ENCODE measurements around the gene THEM5.
A peak's percentile ranks its signal among the peaks of the same experiment; 100 is the strongest.

Gene THEM5

DNA sequence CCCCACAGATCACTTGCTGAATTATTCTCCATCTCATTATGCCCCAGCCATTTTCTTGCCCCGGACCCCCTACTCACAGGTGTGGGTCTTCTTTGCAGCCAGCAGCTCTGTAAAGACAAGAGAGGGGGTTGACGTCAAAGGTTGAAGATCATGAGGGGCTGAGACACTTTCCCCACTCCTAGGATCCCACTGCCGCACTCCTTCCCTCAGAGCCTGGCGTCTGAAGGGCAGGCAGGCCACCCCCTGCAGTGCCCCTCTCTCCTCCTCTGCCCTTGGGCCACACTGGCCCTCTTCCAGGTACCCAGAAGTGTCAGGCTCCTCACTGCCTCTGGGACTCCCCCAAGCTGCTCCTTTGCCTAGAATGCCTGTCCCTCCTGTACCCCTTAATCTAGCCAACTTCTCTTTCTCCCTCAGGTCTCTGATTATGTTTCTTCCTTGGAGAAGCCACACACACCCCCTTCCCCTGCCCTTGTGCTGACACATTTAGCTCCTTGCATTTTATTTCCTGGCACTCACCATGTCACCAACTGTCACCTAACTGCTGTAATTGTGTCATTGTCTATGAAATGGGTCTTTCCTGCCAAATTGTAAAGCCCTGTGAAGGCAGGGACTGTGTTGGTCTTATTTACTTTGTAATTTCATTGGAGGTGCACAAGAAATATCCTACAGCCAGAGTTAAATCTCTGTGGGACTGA lies 24.0 kb downstream of the THEM5 start:
- intact Hi-C loops (cut with DNase I) = no loop called here
- no peak for DNase-seq

DNA sequence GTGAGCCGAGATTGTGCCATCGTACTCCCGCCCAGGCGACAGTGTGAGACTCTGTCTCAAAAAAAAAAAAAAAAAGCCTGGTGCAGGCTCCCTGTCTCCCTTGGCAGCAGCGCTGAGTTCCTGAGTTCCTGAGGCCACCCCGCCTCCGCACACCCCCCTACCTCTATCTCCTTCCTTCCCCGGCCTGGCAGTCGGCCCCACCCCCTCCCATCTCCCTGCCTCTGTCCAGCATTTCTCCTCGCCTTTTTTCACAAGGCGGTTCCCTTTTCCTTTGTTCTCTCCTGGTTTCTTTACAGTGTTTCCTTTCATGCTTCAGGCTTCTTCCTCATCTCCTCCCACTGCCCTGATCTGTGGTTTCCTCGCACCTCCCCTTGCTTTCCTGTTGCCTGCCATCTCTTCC lies 24.6 kb downstream of the THEM5 start:
- intact Hi-C loops (cut with DNase I) = no loop called here
- DNase-seq = no peak

DNA sequence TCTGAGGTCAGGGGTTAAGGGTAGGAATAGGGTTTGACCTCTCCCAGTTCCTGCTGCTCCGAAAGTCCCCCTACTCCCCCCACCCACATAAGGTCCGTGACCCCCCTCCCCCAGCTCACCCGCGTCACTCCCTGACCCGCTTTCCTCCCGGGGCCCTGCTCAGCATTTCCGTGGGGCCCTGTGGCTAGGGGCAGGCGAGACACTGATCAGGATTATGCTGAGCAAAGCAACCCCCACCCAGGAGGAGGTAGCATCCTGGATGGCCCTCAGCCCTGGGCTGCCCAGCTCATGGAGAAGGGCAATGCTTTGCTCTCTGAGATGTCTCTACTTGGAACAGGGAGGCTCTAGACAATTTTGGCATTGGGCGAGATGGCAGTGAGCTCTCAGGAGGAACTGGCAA lies 25.7 kb downstream of the THEM5 start:
- no peak for DNase-seq

DNA sequence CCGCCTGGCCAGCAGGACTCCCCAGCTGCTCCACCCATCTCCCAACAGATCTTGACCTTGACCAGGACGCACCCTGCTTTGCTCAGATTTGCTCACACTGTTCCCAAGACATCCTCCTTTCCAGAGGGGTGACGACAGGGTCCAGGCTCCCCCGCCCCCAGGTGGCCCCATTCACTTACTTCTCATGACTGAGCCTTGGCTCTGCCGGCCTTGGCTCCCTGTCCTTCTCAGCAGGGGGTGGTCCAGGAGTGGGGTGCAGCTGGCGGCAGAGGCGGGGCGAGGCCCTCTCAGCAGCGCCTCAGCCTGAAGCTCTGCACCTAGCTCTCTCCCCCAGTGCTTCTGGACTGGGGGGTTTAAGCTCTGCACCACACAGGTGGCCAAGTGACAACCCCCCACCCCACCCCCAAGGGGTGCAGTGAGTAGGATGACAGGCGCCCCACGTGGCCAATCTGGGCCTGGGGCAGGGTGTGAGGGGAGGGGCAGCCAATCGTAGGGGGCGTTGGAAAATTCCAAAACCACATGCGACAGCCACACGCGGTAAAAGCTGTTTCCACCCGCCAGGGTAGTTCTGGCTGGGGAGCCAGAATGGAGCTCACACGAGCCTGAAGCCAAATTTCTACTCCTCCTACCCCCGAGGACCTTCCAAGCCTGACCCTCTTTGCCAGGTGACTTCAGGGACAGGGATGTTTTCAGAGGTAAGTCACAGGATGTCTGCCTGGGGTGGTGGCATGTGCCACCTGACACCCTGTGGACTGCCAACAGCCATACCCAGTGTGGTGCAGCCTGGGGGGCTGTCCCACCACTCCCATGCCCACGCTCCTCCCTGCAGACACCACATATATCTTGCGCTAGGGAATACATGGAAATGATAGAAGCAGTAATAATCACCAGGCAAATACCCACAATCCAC lies 27.5 kb downstream of the THEM5 start:
- intact Hi-C loops (cut with DNase I) = no loop called here
- no peak for DNase-seq

More for the DNA sequence above, 25.7 kb downstream of the THEM5 start:
- intact Hi-C loops (cut with DNase I) = no loop called here

DNA sequence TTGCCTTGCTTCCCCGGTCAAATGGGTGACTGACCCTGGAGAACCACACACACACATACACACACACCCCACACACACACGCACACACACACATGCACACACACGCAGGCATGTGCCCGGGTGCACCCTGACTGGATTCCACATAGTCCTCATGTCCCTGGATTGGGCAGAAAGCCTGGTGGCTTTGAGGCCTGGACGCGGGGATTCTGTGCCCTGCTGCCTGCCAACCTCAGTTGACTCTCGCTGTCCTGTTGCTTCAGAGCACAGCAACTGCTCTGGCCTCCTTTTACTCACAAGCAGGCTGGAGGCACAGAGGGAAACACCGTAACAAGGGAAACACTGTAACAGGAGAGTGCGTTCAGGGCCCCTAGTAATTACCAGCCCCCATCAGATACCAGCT lies 28.3 kb downstream of the THEM5 start:
- intact Hi-C loops (cut with DNase I) = no loop called here
- DNase-seq = peak in 1 of 42 donors; percentile 22

DNA sequence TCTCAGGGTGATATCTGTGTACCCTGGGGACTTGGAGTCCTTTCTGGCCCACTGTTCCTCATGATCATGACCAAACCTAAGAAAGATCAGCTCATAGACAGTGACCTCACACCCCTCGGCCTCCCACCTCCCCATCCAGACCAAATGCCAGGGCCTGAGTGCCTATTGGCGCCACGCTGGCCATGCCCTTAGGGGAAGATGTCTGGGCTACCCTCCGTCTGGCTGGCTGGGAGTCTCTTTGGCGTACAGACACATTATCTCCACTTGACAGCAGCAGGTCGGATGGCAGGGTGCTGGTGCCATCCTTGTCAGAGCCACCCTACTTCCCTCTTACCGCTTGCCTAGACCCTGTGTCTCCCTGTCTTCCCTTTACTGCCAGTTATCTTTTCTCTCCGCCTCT lies 30.3 kb downstream of the THEM5 start:
- intact Hi-C loops (cut with DNase I) = no loop called here

DNA sequence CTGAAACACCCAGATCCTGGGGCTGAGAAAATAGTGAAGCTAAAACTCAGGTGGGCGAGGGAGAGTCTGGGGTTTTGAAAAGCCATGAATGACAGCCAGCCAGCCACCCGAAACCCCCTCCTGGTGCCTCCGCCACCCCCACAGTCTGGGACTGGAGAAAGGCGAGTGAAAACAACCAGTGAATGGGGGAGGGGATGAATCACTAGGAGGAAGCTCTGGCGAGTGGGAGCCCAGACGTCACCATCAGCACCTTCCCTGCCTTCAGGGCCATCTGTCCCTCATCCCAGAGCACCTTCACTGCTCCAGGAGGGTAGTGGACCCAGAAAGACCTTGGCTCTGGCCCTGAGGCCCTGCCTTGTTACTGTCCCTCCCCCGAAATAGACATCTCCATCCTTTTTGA lies 31.1 kb downstream of the THEM5 start:
- no peak for DNase-seq
- intact Hi-C loops (cut with DNase I) = no loop called here

More for the DNA sequence above, 30.3 kb downstream of the THEM5 start:
- DNase-seq = no peak

DNA sequence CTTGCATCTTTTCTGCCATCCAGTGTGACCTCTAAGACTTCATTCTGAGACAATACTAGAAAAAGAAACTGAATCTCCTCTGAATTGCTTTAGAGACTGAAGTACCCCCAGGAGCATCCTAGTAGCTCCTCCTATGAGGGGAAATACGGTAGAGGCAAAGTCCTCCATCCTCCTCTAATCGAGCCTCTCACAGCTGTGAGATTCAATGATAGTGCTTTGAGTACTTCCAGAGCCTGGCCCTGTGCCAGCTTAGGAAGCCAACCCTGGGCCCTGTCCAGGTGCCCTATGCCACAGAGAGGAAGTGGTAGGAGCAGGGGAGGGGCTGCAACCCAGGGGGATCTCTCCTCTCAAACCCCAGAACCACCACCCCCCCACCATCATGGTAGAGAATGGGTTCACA lies 32.6 kb downstream of the THEM5 start:
- intact Hi-C loops (cut with DNase I) = no loop called here
- no peak for DNase-seq

DNA sequence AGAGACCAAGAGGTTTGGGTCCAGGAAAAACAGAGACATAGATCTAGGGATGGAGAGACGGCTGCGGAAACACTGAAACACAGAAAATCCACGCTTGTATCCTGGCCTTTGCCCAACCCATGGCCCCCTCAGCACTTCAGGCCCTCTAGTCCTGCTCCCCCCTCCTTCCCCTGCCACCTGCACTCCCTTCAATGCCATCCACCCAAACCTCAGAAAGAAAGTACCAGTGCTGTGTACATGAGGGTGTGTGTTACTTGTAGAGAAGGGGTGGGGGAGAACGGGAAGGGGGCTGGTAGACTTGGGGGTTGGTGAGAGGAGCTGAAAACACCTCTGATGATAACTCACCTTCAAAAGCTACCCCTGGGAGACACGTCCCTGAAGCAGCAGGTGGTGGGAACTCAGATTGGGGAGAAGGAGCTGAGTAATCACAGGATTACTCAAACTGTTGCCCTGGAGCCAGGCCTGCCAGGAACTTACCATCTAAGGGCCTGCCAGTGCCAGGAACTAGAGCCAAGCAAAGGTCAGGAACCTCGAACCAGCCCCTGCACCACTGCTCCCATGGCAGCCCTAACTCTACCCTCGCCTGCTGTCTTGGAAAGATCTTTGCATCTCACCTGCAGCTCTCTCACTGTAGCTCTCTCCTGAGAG lies 33.4 kb downstream of the THEM5 start:
- peak in 1 of 42 donors; percentile 58 for DNase-seq
- intact Hi-C loops (cut with DNase I) = no loop called here

DNA sequence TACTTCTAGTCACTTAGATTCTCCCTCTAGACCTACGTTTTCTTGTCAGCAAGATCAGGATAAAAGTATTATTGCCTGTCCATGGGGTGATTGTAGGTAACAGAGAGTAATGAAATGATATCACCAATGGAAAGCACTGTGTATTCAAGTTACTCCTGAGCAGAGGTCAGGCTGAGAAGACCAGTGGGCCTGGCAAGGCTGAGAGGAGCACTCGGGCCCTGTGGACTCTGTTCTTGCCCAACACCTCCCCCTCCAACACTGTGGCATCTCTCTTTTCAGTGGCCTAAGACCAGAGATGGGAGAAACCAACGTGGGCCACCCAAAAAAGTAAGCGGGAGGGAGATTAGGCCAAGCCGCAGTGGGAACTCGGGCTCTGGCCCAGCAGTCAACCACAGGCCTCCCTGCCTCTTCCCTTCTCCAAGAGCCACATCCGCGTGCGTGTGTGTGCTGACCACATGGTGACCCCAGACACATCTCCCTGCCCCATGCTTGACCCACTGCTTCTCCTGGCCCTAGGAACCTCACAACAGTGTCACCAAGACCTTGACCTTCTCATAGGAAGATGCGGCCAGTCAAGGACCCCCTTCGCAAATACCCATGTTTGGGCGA lies 34.2 kb downstream of the THEM5 start:
- no peak for DNase-seq
- intact Hi-C loops (cut with DNase I) = no loop called here

DNA sequence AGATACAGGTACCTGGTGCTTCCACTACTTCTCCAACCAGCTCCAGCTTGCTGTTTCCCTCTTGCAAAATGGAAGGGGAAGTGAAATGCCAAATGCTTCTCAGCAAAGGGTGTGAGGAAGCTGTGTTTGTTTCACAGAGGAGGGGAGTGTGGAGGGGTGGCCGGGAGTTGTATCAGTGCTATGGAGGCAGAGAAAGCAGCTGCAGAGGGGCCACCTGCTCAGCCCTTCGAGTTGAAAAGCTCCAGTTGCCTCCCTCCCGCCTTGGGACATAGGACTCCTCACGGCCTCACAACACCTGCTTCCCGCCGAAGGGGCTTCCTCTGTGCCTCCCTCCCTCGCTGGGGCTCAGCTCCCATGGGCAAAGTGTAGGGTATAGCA lies 36.2 kb downstream of the THEM5 start:
- DNase-seq = no peak
- intact Hi-C loops (cut with DNase I) = no loop called here

DNA sequence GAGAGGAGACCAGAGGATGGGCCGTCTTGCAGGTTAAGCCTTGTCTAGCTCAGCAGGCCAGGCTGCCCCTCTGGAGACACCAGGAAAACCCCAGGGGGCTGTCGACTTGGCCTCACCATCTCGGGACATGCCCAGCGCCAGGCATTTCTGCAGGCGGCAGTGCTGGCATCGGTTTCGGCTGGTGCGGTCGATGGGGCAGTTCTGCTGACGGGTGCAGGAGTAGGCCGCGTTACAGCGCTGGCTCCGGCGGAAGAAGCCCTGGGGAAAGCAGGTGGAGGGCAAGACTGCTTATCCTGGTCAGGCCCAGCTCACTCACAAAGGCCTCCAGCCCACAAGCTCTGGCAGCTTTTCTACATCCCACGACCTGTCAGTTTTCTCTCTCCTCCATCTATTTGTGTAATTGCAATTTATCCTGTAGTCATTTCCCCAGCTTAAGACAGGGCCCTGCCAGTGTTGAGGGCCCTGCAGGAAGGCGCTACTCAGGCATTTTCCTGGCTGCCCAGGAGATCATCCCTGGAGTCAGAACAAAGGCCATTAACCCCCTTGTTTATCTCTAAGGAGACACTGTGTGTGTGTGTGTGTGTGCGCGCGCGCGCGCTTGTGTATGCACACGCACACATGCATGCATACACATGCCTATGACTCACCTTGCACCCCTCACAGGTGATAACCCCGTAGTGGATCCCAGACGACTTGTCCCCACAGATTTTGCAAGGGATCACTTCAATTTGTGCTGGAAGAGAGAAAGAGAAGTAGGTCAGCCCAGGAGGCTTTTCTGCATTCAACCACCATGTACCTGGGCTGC lies 36.8 kb downstream of the THEM5 start:
- DNase-seq = no peak
- intact Hi-C loops (cut with DNase I) = no loop called here

DNA sequence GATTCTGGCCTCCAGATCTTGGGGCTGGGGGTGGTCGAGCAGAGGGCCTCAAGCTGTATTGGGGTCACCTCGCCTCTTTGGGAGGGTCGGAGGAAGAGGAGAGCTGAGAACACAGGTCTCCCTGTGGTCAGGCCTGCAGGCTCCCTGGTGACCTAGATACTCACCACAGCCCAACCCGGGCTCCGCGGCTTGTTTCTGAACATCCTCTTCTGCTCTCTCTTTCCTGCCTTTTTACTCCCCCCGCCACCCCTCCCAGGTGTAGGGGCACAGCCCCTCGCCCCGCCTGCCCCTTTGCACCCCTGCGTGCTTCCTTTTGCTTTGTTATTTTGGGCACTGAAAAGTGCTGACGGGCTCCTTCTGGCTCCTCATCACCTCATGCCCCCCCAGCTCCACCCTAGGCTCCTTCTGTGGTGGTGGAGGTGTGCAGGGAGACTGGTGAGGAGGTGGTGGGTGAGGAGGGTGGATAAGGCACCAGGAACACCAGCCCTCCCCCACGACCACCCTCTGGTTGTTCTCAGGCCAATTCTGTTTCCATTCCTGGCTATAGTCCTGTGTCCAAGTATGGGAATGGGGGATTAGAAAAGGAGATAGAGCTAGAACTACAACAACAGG lies 37.7 kb downstream of the THEM5 start:
- DNase-seq = no peak
- intact Hi-C loops (cut with DNase I) = no loop called here

DNA sequence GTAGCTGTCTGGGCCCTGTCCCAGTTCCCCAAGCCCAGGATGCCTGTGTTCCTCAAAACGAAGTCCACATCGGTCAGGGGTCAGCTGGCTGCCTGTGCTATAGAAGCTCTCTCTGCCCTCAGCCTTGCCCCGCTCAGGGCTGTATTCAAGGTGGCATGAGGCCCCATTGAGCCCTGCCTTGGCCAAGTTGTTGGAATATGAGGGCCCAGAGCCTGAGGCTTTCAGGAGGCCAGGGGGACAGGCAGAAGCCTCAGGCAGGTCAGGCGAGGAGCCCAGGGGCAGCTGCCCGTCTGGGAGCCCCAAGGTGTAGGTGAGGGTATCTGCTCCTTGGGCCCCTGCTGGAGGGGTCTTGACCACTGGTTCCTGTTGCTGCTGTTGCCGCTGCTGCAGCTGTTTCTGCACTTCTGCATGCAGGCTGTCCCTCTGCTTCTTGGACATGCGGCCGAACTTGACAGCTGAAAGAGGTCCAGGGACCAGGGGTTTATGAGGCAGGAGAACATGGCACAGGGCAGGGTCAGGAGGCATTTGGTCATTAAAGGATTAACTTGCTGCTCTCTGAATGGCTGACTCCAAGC lies 38.5 kb downstream of the THEM5 start:
- DNase-seq = no peak
- intact Hi-C loops (cut with DNase I) = no loop called here

DNA sequence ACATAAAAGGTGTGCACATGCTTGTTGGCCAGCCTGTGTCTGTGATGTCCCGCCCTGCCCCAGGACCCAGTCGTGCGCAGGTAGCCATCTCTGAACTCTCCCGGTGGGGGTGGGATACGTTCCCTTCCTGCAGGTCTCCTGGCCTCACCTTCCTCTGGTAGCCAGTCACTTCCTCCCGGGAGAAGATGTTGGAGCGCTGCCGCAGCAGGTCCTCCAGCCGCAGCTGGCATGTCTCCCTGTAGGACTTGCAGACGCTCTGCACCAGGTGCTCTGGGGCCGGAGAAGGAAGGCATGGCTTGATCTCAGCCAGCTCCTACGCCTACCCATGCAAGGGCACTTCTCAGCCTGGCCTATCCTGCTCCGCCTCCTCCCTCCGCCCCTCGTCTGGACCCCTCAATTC lies 39.1 kb downstream of the THEM5 start:
- no peak for DNase-seq
- intact Hi-C loops (cut with DNase I) = no loop called here

DNA sequence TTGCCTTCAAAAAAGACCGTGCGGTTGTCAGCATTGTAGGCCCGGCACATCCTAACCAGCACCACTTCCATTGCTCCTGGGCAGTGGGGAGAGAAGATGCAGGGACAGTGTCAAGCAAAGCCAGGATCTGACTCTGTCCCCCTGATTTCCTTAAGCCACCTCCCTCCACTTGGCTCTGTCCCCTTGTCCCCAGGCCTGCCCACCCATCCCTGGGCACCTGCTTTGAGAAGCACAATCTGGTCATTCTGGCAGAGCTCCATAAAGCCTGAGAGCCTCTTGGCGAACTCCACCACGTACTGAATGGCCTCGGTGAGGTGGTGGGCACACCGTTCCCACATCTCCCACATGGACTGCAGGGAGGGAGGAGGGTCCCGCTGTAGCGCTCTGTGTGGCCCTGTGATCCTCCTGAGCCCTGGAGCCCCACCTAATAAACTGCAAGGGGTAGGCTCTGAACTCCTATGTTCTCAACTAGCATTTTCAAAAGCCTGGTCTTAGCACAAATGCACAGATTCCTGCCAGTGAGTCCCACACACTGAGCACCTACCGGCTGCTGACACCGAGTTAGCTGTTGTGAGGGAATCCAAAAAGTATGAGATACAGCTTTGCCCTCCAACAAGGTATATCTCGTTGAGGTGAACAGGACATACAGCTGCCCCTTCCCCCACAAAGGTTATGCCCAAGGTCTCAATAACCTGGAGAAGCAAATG lies 40.1 kb downstream of the THEM5 start:
- DNase-seq = no peak
- intact Hi-C loops (cut with DNase I) = no loop called here

DNA sequence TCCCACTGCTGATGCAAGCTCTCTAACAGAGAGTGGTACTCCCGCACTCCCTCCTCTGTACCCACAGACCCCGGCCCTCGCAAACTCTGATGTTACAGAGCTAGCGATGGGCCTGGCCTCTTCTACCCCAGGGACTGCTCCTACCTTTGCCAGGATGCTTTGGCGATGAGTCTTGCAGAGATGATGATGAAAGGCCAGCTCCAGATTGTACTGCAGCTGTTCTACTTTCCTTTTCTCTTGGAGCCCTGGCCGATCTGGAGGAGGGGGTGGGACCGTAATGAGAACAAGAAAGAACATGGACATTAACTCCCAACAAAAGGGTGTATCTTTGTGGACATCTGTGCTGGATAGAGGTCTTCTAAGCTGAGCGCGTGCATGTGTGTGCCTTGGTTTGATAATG lies 42.3 kb downstream of the THEM5 start:
- no peak for DNase-seq

More for the DNA sequence above, 42.3 kb downstream of the THEM5 start:
- intact Hi-C loops (cut with DNase I) = no loop called here
